Keratinocyte (primary cell): ENCODE measurements around the gene REXO1. TPM values are rescaled to one million over a fixed set of nuclear protein-coding genes. Genes with fewer than 3 reads are reported as not detected.

ENCODE experiments used
- DNase-seq: peaks from one replicate; pipeline ENCODE4 v3.0.0-alpha.2; 2011; ENCODE audit warnings: low read depth, missing footprints, low spot score
- FAIRE-seq: peaks from 2 replicates; lab custom pipeline; 2011; peaks lifted over from hg19 to GRCh38; lab: Jason Lieb, UNC
- H2AFZ ChIP-seq: 2 replicates; pipeline ENCODE4 v1.6.0; 2012; ENCODE audit warnings: low read length, control low read depth, inconsistent platforms; ENCODE audit not compliant: control insufficient read depth
- H3K27ac ChIP-seq: 2 replicates; pipeline ENCODE4 v1.5.1; 2011; ENCODE audit warnings: low read length; ENCODE audit not compliant: control insufficient read depth, insufficient read depth
- H3K27me3 ChIP-seq: 3 replicates; pipeline ENCODE4 v1.6.0; 2011; ENCODE audit warnings: low read length; ENCODE audit not compliant: control insufficient read depth, insufficient read depth; ENCODE audit errors: extremely low read depth
- H3K36me3 ChIP-seq, 2 experiments: 2 replicates in 1 of 2; 3 replicates in 1 of 2; pipeline ENCODE4 v1.5.1; 2011; ENCODE audit warnings: low read length in 2 of 2, mild to moderate bottlenecking in 1 of 2; ENCODE audit not compliant: control insufficient read depth in 2 of 2, insufficient read depth in 2 of 2; ENCODE audit errors: extremely low read depth in 1 of 2
- H3K4me1 ChIP-seq: 3 replicates; pipeline ENCODE4 v1.5.1; 2011; ENCODE audit warnings: low read length; ENCODE audit not compliant: control insufficient read depth, insufficient read depth; ENCODE audit errors: extremely low read depth
- H3K4me2 ChIP-seq: 3 replicates; pipeline ENCODE4 v1.6.0; 2011; ENCODE audit warnings: low read depth, low read length; ENCODE audit not compliant: control insufficient read depth, insufficient read depth; ENCODE audit errors: extremely low read depth
- H3K4me3 ChIP-seq, 3 experiments: fragments of 200-600 bp in 1 of 3; sonication (generic) in 1 of 3; 2 replicates in 2 of 3; 3 replicates in 1 of 3; pipeline ENCODE4 v1.5.1; 2011 to 2016; ENCODE audit warnings: low read length in 3 of 3, mild to moderate bottlenecking in 3 of 3, control low read depth in 2 of 3, inconsistent platforms in 1 of 3, low read depth in 1 of 3, mixed read lengths in 1 of 3, mixed run types in 1 of 3, moderate library complexity in 1 of 3; ENCODE audit not compliant: control insufficient read depth in 2 of 3, insufficient read depth in 2 of 3; ENCODE audit errors: extremely low read depth in 1 of 3
- H3K79me2 ChIP-seq: 2 replicates; pipeline ENCODE4 v1.6.0; 2012; ENCODE audit warnings: low read length; ENCODE audit not compliant: control insufficient read depth, insufficient read depth
- H3K9ac ChIP-seq: 3 replicates; pipeline ENCODE4 v1.6.0; 2011; ENCODE audit warnings: low read length; ENCODE audit not compliant: control insufficient read depth, insufficient read depth; ENCODE audit errors: extremely low read depth
- H3K9me1 ChIP-seq: 3 replicates; pipeline ENCODE4 v1.6.0; 2011; ENCODE audit warnings: low read length; ENCODE audit not compliant: control insufficient read depth, insufficient read depth; ENCODE audit errors: extremely low read depth
- H3K9me3 ChIP-seq: 2 replicates; pipeline ENCODE4 v1.5.1; 2012; ENCODE audit warnings: low read depth, low read length; ENCODE audit not compliant: control insufficient read depth
- H4K20me1 ChIP-seq: 3 replicates; pipeline ENCODE4 v1.6.0; 2011; ENCODE audit warnings: low read length; ENCODE audit not compliant: control insufficient read depth, insufficient read depth; ENCODE audit errors: extremely low read depth
- CTCF ChIP-seq, 3 experiments: IDR thresholded peaks in 1 of 3; conservative IDR thresholded peaks in 1 of 3; optimal IDR thresholded peaks in 1 of 3; 2 replicates in 2 of 3; 3 replicates in 1 of 3; pipeline versions ENCODE3 to v1.5.1; 2011; ENCODE audit warnings: low read length in 3 of 3, mild to moderate bottlenecking in 3 of 3, moderate library complexity in 2 of 3, control low read depth in 1 of 3, inconsistent platforms in 1 of 3; ENCODE audit not compliant: insufficient read depth in 2 of 3; ENCODE audit errors: extremely low read depth in 1 of 3
- EZH2 ChIP-seq: IDR thresholded peaks from one replicate; pipeline ENCODE4 v1.6.1; 2012; ENCODE audit warnings: inconsistent platforms, mild to moderate bottlenecking, low read length, moderate library complexity
- dilution Hi-C: fragments of 300-500 bp; cut with MboI; formaldehyde crosslinking; loops from one replicate; pipeline ENCODE4 v1.7.0; 2020; ENCODE audit warnings: low sequenced_read_pairs; ENCODE audit not compliant: extremely low pct_ligation_motif_present
- polyA plus RNA-seq, 5 experiments: library from polyadenylated mRNA; depleted of rRNA in 3 of 5; stranded (reverse) in 3 of 5; stranded (forward) in 1 of 5; unstranded in 1 of 5; fragments of >200 nt; gene quantifications; 1 replicate in 1 of 5; 2 replicates in 3 of 5; 3 replicates in 1 of 5; pipeline versions ENCODE4 v1.2.1 to v1.2.3, GENCODE V29; 2011 to 2012; ENCODE audit warnings: missing spikeins in 2 of 5, low read depth in 1 of 5, low replicate concordance in 1 of 5

REXO1 gene
- polyA plus RNA-seq, 1 donor (not counting 4 experiments of a cell fraction or from before 2014, with no cell fraction given) = 6.1 TPM

- Histone ChIP-seq H3K27ac (no peak overlapping the region), H3K4me2 (no peak overlapping the region), H3K4me1 (no peaks in the 10 kb centered on the region), H2AFZ (no peak overlapping the region), H4K20me1 (no peaks in the 10 kb centered on the region), H3K9me1 (no peaks in the 10 kb centered on the region), H3K36me3 (peaks cover 30 to 37% of the 10 kb centered on the region in 2 experiments), H3K9ac (no peak overlapping the region), H3K9me3 (no peaks in the 10 kb centered on the region), H3K4me3 (no peak overlapping the region), H3K79me2 (no peaks in the 10 kb centered on the region), H3K27me3 (no peaks in the 10 kb centered on the region)
- TF ChIP-seq EZH2 = no peak
- TF ChIP-seq CTCF (optimal IDR thresholded peaks at IDR 0.05 in 1 of 3, IDR thresholded peaks at IDR 0.05 in 1 of 3, conservative IDR thresholded peaks at IDR 0.05 in 1 of 3; ENCODE audit: extremely low read depth in 1 of 3, insufficient read depth in 2 of 3, low read length in 3 of 3) = no peak
- DNase-seq = no peak
- FAIRE-seq = no peak
- dilution Hi-C loops = no loop called here
Measured at GRCh38 chr19:1818549-1819195, 29.6 kb downstream of the REXO1 start.

GRCh38 chr19:1817553-1818179, 30.6 kb downstream of the REXO1 start:
- H3K9me3 ChIP-seq = no peaks in the 10 kb centered on the region
- H3K79me2 ChIP-seq = no peaks in the 10 kb centered on the region
- no peak for TF ChIP-seq EZH2
- TF ChIP-seq CTCF (optimal IDR thresholded peaks at IDR 0.05 in 1 of 3, IDR thresholded peaks at IDR 0.05 in 1 of 3, conservative IDR thresholded peaks at IDR 0.05 in 1 of 3; ENCODE audit: extremely low read depth in 1 of 3, insufficient read depth in 2 of 3, low read length in 3 of 3) = no peak
- DNase-seq (no peak), FAIRE-seq (no peak)
- no peaks in the 10 kb centered on the region for H3K27me3 ChIP-seq
- peaks cover 3% of the 10 kb centered on the region for H3K4me1 ChIP-seq
- H3K9me1 ChIP-seq = no peaks in the 10 kb centered on the region
- H4K20me1 ChIP-seq = no peaks in the 10 kb centered on the region
- no peak overlapping the region for H2AFZ ChIP-seq
- H3K4me3 ChIP-seq = no peak overlapping the region
- H3K4me2 ChIP-seq = no peak overlapping the region
- no peak overlapping the region for H3K27ac ChIP-seq
- H3K9ac ChIP-seq = no peak overlapping the region
- H3K36me3 ChIP-seq = peaks cover 23 to 32% of the 10 kb centered on the region in 2 experiments
- dilution Hi-C loops = no loop called here
